Stimulated activated CD4-positive, alpha-beta T cell treated with anti-CD3 and anti-CD28 coated beads, Interleukin-15, amount 100 ng/mL, for 48 hours (primary cell): ENCODE data around the gene DTX4.
"Not testable (repeated sequence)": the region's sequence is repeated elsewhere in the genome, so short reads cannot be mapped to it uniquely, and the experiment has no call there.

ENCODE experiments used
- DNase-seq, 2 donors: peaks; one replicate each; pipeline ENCODE4 v3.0.0-alpha.2; 2020; ENCODE audit warnings: low read depth in 2 of 2

Gene DTX4

GRCh38 chr11:59171508-59172322 is at the start of gene DTX4:
TSS of gene DTX4 (plus strand) at chr11:59172132. CDS start at chr11:59172596, 464 bp downstream.
- peak; percentile 84 to 89 for DNase-seq

- peak; percentile 68 to 82 for DNase-seq
These were observed 36.1 kb upstream of the DTX4 start for GRCh38 chr11:59135648-59136461.

- not testable (repeated sequence) for DNase-seq
These were observed 35.4 kb upstream of the DTX4 start for GRCh38 chr11:59136551-59136950.

GRCh38 chr11:59137190-59137589 is 34.7 kb upstream of the DTX4 start:
- DNase-seq = no peak

- no peak for DNase-seq
These were observed 33.3 kb upstream of the DTX4 start for GRCh38 chr11:59138643-59139042.

GRCh38 chr11:59141191-59141590 is 30.7 kb upstream of the DTX4 start:
- no peak for DNase-seq

- DNase-seq = no peak
These were observed 30.1 kb upstream of the DTX4 start for GRCh38 chr11:59141673-59142460.

- DNase-seq = peak; percentile 75 to 77
These were observed 29.1 kb upstream of the DTX4 start, which contains the start of gene FAM111A for GRCh38 chr11:59142530-59143507. TSS of gene FAM111A (plus strand) at chr11:59142856. CDS start at chr11:59148873, 6,017 bp downstream.

- DNase-seq = no peak
These were observed 27.8 kb upstream of the DTX4 start for GRCh38 chr11:59144096-59144495.

GRCh38 chr11:59144579-59145345 is 27.2 kb upstream of the DTX4 start:
- DNase-seq = peak; percentile 62 to 71

GRCh38 chr11:59145534-59145933 is 26.4 kb upstream of the DTX4 start:
- no peak for DNase-seq

GRCh38 chr11:59151761-59152160 is 20.2 kb upstream of the DTX4 start:
- no peak for DNase-seq

- no peak for DNase-seq
These were observed 19.5 kb upstream of the DTX4 start for GRCh38 chr11:59152312-59152951.

- no peak for DNase-seq
These were observed 17.3 kb upstream of the DTX4 start for GRCh38 chr11:59154610-59155009.

- no peak for DNase-seq
These were observed 14.5 kb upstream of the DTX4 start for GRCh38 chr11:59157433-59157832.

GRCh38 chr11:59158206-59159068 is 13.5 kb upstream of the DTX4 start:
- no peak for DNase-seq

- no peak for DNase-seq
These were observed 7.9 kb upstream of the DTX4 start for GRCh38 chr11:59164028-59164427.

- no peak for DNase-seq
These were observed 580 bp downstream of the DTX4 start for GRCh38 chr11:59172345-59173079.
